Astrocyte of the spinal cord (primary cell): ENCODE measurements around the gene ANKRD1.

Source experiments
- DNase-seq: peaks from one replicate; pipeline ENCODE4 v3.0.0; 2011; ENCODE audit warnings: low read depth, low spot score
- H3K4me3 ChIP-seq: 2 replicates; pipeline ENCODE4 v1.5.1; 2011; ENCODE audit warnings: low read depth, mild to moderate bottlenecking, low read length, moderate library complexity
- CTCF ChIP-seq: IDR thresholded peaks from 2 replicates; pipeline ENCODE4 v1.5.1; 2012; ENCODE audit warnings: low read depth, mild to moderate bottlenecking, low read length, inconsistent platforms
- in situ Hi-C: cut with HindIII; loops from 2 replicates; pipeline ENCODE4 v1.10.0; 2017; ENCODE audit warnings: low sequenced_read_pairs

ANKRD1 gene

GRCh38 chr10:90917238-90917967 lies 3.5 kb downstream of the ANKRD1 start:
- TF ChIP-seq CTCF, result no peak
- no peak overlapping the region for H3K4me3 ChIP-seq
- in situ Hi-C loops, result no loop called here
- DNase-seq, result no peak

GRCh38 chr10:90916392-90917237 lies 4.3 kb downstream of the ANKRD1 start:
- in situ Hi-C loops, result no loop called here
- no peak for TF ChIP-seq CTCF
- no peak for DNase-seq
- H3K4me3 ChIP-seq, result no peak overlapping the region

GRCh38 chr10:90915766-90916075 lies 5.2 kb downstream of the ANKRD1 start:
- no peak overlapping the region for H3K4me3 ChIP-seq
- in situ Hi-C loops, result no loop called here
- DNase-seq, result no peak
- no peak for TF ChIP-seq CTCF

GRCh38 chr10:90914992-90915765 lies 5.7 kb downstream of the ANKRD1 start:
- in situ Hi-C loops, result no loop called here
- no peak for TF ChIP-seq CTCF
- DNase-seq, result no peak
- no peak overlapping the region for H3K4me3 ChIP-seq

GRCh38 chr10:90913774-90914420 lies 7.0 kb downstream of the ANKRD1 start:
- no peak for DNase-seq
- H3K4me3 ChIP-seq, result no peak overlapping the region
- TF ChIP-seq CTCF, result no peak
- in situ Hi-C loops, result no loop called here

GRCh38 chr10:90912854-90913479 lies 7.9 kb downstream of the ANKRD1 start:
- DNase-seq, result no peak
- no peak overlapping the region for H3K4me3 ChIP-seq
- in situ Hi-C loops, result no loop called here
- no peak for TF ChIP-seq CTCF
